Activated CD8-positive, alpha-beta T cell treated with anti-CD3 and anti-CD28 coated beads, Interleukin-2, amount 10 ng/mL, durations not matched to agents 7 days and 5 days (primary cell): ENCODE data around the gene OPRM1. TPM values are rescaled to one million over a fixed set of nuclear protein-coding genes. Genes with fewer than 3 reads are reported as not detected.
"Not testable (repeated sequence)": the region's sequence is repeated elsewhere in the genome, so short reads cannot be mapped to it uniquely, and the experiment has no call there.

Source experiments
- ATAC-seq: fragments of 150-1000 bp; cut with Tn5 transposase; one replicate; pipeline ENCODE4 v1.10.0; 2021; ENCODE audit warnings: moderate library complexity
- CTCF ChIA-PET: fragments of 350-600 bp; sonication (Branson Sonifier 250); formaldehyde crosslinking; loops from one replicate; lab custom pipeline; 2021; ENCODE audit warnings: antibody characterized with exemption; lab: Charles Lee
- POLR2A ChIA-PET: fragments of 350-600 bp; sonication (Branson Sonifier 250); formaldehyde crosslinking; loops from one replicate; lab custom pipeline; 2021; ENCODE audit warnings: antibody characterized with exemption; lab: Charles Lee
- DNase-seq: peaks from one replicate; pipeline ENCODE4 v3.0.0-alpha.2; 2020
- H3K27ac Mint-ChIP-seq: one replicate; pipeline ENCODE4 v1.8.0; 2021; ENCODE audit warnings: mild to moderate bottlenecking, mixed read lengths
- H3K27me3 Mint-ChIP-seq: one replicate; pipeline ENCODE4 v1.8.0; 2021; ENCODE audit warnings: low read depth, mixed read lengths
- H3K36me3 Mint-ChIP-seq: one replicate; pipeline ENCODE4 v1.8.0; 2021; ENCODE audit warnings: low read depth, mixed read lengths
- H3K4me1 Mint-ChIP-seq: one replicate; pipeline ENCODE4 v1.8.0; 2021; ENCODE audit warnings: low read depth, mixed read lengths
- H3K4me3 Mint-ChIP-seq: one replicate; pipeline ENCODE4 v1.8.0; 2021; ENCODE audit warnings: mild to moderate bottlenecking, mixed read lengths
- H3K9me3 Mint-ChIP-seq: one replicate; pipeline ENCODE4 v1.8.0; 2022; ENCODE audit warnings: mixed read lengths; ENCODE audit not compliant: insufficient read depth
- total RNA-seq, 2 experiments: library from RNA; stranded (reverse); gene quantifications; one replicate each; pipeline ENCODE4 v1.2.3, GENCODE V29; 2021

OPRM1 gene
- total RNA-seq, 2 experiments from 2014 or later: not detected

DNA sequence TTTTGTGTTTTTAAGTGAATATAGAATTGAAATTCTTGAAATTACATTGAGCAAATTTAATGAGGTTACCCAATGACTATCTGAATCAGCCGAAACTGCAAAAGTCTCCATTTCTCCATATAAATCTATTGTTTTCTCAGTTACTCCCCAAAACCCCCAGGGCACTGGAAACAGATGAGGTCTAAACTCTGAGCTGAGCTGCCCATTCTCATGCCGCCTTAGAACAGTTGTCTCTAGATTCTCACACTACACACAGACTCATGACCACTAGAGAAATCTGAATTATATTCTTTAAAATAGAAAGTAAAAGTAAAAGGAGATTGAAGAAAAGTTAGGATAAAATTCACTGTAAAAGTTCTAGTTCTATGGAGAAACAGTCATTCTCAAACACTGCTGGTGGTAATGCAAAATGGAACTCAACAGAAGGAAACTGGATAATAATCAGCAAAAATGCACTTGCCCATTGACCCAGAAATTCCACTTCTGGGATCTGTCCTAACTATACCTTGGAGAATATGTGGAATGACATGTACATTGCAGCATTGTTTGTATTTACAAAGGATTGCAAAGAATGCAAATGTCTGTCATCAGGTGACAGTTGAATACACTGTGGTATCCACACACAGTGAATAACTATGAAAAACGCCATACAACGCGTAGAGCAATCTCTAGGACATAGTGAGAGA, 192.0 kb downstream of the OPRM1 start:
- H3K4me3 Mint-ChIP-seq: peak overlapping the region; percentile 76
- ATAC-seq: peak; percentile 34
- CTCF ChIA-PET: interaction anchor here (1.2 to 8.5 kb wide), 6 partner anchors 8 to 74 kb away, joined by 3 to 72 read pairs (median 7); no protein-coding TSS in a partner anchor
- peaks cover 27% of the 10 kb centered on the region for H3K36me3 Mint-ChIP-seq
- no peaks in the 10 kb centered on the region for H3K9me3 Mint-ChIP-seq
- H3K4me1 Mint-ChIP-seq: peaks cover 62% of the 10 kb centered on the region
- POLR2A ChIA-PET: interaction anchor here (1.0 to 2.8 kb wide), 4 partner anchors 10 to 18 kb away, joined by 3 to 25 read pairs (median 8); no protein-coding TSS in a partner anchor
- no peaks in the 10 kb centered on the region for H3K27me3 Mint-ChIP-seq
- no peak for DNase-seq
- peak overlapping the region; percentile 78 for H3K27ac Mint-ChIP-seq

DNA sequence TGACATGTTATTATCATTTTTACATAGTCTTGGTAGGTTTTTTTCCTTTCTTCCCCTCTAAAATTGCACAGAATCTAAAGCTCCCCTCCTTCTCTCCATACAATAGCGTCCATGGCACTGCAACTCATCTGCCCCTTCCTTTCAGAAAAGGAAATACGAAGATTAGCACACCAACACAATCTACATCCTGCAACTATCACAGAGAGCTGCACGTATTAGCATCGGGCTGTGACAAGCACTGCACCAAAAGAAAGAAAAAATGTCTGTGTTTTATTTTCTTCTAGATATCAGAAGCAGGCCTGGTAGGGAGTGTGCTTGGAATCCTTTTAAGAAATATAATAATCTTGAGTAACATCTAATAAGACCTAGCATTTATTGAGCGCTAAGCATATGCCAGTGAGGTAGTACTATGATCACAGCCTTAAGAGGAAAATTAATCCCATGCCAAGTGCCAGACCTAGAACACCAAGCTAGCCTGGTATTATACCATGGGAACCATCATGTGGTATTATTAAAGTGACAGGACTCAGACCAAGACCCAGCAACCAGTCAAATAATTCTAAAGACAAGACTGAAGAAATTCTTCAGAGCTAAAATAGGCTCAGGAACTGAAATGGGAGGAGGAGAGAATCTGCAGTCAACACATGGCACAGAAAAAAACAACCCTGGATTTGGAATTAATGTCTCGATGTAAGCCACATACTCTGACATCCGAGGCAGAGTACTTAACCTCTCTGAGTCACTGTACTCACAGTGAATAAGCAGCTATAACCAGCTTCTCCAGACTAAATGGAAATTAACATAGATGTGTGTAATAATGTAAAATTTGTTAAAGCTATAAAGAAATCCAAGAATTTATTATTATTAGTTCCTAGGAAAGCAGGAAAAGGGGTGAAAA, 193.2 kb downstream of the OPRM1 start:
- CTCF ChIA-PET: interaction anchor here (1.1 to 8.5 kb wide), 11 partner anchors 8 to 77 kb away, joined by 3 to 72 read pairs (median 4); no protein-coding TSS in a partner anchor
- peak overlapping the region; percentile 78 for H3K27ac Mint-ChIP-seq
- DNase-seq (no peak), ATAC-seq (peak; percentile 50)
- peaks cover 58% of the 10 kb centered on the region for H3K4me1 Mint-ChIP-seq
- H3K27me3 Mint-ChIP-seq: no peaks in the 10 kb centered on the region
- POLR2A ChIA-PET: interaction anchor here (0.6 to 2.8 kb wide), 9 partner anchors 9 to 34 kb away, joined by 3 to 25 read pairs (median 5); no protein-coding TSS in a partner anchor
- H3K9me3 Mint-ChIP-seq: no peaks in the 10 kb centered on the region
- peak overlapping the region; percentile 76 for H3K4me3 Mint-ChIP-seq
- peaks cover 21% of the 10 kb centered on the region for H3K36me3 Mint-ChIP-seq

DNA sequence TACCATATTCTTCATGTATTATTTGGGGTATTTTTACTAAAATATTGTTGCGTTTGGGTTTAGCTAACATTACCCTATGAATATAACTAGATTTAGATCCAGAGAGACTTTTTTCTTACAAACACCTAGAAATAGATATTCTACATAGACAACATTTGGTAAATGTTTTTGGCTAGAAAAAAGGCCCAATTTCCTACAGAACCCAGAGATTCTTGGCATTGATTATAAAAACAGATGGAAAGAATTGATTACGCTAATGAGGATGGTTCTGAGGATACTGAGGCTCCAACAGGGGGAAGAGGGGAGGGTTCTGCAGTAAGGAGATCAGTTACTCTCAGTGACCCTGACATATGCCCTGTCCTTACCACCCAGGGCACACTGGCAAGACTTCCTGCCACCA, 194.3 kb downstream of the OPRM1 start:
- Mint-ChIP-seq H3K9me3 (no peaks in the 10 kb centered on the region), H3K36me3 (peaks cover 19% of the 10 kb centered on the region), H3K4me1 (peaks cover 56% of the 10 kb centered on the region), H3K27ac (peak overlapping the region; percentile 47), H3K4me3 (no peak overlapping the region), H3K27me3 (no peaks in the 10 kb centered on the region)
- ChIA-PET POLR2A (interaction anchor here (1.5 to 2.8 kb wide), 2 partner anchors 8 to 14 kb away, joined by 7 to 25 read pairs; no protein-coding TSS in a partner anchor), CTCF (interaction anchor here (0.7 to 8.5 kb wide), 7 partner anchors 9 to 80 kb away, joined by 3 to 72 read pairs (median 10); no protein-coding TSS in a partner anchor)
- DNase-seq (no peak), ATAC-seq (no peak)

DNA sequence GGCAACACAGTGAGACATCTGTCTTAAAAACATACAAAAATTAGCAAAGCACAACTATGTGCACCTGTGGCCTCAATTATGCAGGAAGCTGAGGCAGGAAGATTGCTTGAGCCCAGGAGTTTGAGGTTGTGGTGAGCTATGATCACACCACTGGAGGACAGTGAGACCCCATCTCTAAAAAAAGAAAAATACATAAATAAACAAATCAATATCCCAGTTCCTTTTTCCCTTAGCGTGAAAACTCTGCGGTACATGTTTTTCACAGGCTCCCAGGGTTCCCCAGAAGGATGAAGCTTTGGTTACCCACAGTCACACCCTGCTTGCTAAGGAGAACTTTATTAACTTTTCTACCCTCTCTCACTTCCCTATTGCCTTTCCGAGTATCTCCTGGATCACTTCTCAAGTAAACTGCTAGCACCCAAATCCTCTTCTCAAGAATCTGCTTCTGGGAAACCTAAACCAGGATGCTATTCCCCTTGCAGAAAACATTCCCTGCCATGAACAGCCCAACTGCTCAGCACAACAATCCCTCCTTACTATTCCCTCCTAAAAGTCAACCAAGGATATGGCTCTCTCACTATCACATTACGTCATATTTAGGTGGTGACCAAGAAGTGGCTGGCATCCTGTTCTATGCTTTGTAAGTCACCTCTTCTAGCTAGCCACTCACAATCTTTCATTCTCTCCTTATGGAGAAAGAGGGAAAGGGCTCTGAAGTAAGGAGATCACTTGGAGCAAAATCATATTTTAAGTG, 195.2 kb downstream of the OPRM1 start:
- DNase-seq (no peak), ATAC-seq (no peak)
- H3K4me1 Mint-ChIP-seq: peaks cover 53% of the 10 kb centered on the region
- ChIA-PET CTCF (interaction anchor here (2.7 to 8.5 kb wide), 4 partner anchors 9 to 77 kb away, joined by 10 to 72 read pairs (median 33); no protein-coding TSS in a partner anchor), POLR2A (interaction anchor here (1.1 to 2.8 kb wide), 3 partner anchors 7 to 33 kb away, joined by 3 to 25 read pairs (median 7); no protein-coding TSS in a partner anchor)
- H3K27ac Mint-ChIP-seq: peak overlapping the region; percentile 78
- H3K9me3 Mint-ChIP-seq: no peaks in the 10 kb centered on the region
- H3K36me3 Mint-ChIP-seq: peaks cover 15% of the 10 kb centered on the region
- H3K27me3 Mint-ChIP-seq: no peaks in the 10 kb centered on the region
- peak overlapping the region; percentile 14 for H3K4me3 Mint-ChIP-seq

DNA sequence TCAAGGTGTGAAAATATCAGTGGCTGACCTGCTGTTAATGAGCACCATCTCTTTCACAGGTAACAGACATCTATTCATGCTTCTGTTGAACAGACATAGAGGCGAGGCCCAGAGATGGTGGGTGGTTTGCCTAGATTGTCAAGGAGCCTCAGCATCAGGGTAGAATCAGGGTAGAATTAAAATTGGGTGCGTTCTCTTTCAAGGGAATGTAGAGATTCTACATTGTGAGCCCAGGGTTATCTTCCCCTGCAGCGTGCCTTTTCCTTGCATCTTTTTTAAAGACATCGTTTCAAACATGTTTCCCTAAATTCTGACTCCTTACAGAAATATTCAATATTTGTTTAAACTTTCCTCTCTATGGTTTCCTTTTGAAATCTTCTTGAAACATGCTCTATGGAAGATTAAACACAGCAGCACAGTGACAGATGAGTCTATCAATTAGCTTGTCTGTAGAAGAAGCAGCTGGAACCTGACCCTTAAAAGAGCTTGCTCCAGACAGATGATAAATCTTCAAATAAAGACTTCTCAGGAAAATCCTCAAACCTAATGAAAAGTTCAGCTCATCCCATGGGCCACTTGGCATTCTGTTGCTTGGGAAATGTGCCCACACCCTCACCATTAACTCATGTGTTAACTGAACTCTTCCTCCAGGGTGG, 197.7 kb downstream of the OPRM1 start:
- no peak for ATAC-seq
- ChIA-PET POLR2A (no interaction called here), CTCF (interaction anchor here (0.5 to 8.5 kb wide), 4 partner anchors 8 to 84 kb away, joined by 3 to 72 read pairs (median 4); no protein-coding TSS in a partner anchor)
- Mint-ChIP-seq H3K4me1 (peaks cover 51% of the 10 kb centered on the region), H3K27ac (no peak overlapping the region), H3K27me3 (no peaks in the 10 kb centered on the region), H3K36me3 (peaks cover 22% of the 10 kb centered on the region), H3K4me3 (no peak overlapping the region), H3K9me3 (no peaks in the 10 kb centered on the region)
- DNase-seq: no peak

DNA sequence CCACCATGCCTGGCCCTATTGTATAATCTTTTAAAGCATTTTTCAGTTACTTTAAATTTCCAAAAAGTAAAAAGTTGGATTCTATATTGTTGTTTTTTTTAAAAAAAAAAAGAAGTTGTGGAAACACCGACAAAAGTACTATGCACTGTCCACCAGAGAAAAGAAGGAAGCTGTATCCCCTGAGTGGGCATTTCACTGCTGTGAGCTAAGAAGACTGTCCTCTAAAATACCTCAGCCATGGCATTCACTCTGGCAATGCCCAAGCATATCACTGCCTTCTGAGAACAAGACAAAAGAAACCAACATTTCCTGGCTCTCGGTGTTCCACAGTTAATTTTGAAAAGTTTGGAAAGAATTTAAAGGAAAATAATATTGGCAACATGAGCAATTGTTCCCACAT, 199.8 kb downstream of the OPRM1 start:
- ChIA-PET POLR2A (interaction anchor here (0.8 to 0.9 kb wide), 2 partner anchors 9 to 11 kb away, joined by 3 to 4 read pairs; no protein-coding TSS in a partner anchor), CTCF (interaction anchor here (0.7 to 1.6 kb wide), 4 partner anchors 9 to 72 kb away, joined by 3 to 5 read pairs (median 4); no protein-coding TSS in a partner anchor)
- DNase-seq: no peak
- no peak for ATAC-seq
- Mint-ChIP-seq H3K27ac (no peak overlapping the region), H3K4me3 (no peak overlapping the region), H3K4me1 (peaks cover 51% of the 10 kb centered on the region), H3K27me3 (no peaks in the 10 kb centered on the region), H3K9me3 (no peaks in the 10 kb centered on the region), H3K36me3 (peaks cover 40% of the 10 kb centered on the region)

DNA sequence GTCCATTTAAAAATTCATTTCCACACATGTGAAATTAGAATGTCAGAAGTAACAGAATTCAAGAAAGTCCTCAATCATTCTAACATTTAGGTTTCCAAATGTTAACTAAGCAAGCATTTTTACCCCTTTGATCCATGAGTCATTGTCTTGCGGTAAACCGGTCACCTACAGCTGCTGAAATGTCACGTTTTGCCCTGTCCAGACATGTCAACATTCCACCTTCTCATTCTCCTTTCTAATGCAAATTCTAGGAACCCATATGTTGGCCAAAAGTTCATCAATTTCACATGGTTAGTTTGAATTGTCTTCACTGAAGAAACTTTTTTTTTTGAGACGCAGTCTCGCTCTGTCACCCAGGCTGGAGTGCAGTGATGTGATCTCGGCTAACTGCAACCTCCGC, 200.4 kb downstream of the OPRM1 start:
- ATAC-seq (peak; percentile 46), DNase-seq (no peak)
- POLR2A ChIA-PET: interaction anchor here (0.8 to 0.9 kb wide), 2 partner anchors 8 to 10 kb away, joined by 3 to 4 read pairs; no protein-coding TSS in a partner anchor
- CTCF ChIA-PET: interaction anchor here (0.7 to 1.6 kb wide), 4 partner anchors 9 to 72 kb away, joined by 3 to 5 read pairs (median 4); no protein-coding TSS in a partner anchor
- Mint-ChIP-seq H3K4me3 (peak overlapping the region; percentile 39), H3K36me3 (peaks cover 41% of the 10 kb centered on the region), H3K4me1 (peaks cover 51% of the 10 kb centered on the region), H3K27me3 (no peaks in the 10 kb centered on the region), H3K9me3 (no peaks in the 10 kb centered on the region), H3K27ac (no peak overlapping the region)

DNA sequence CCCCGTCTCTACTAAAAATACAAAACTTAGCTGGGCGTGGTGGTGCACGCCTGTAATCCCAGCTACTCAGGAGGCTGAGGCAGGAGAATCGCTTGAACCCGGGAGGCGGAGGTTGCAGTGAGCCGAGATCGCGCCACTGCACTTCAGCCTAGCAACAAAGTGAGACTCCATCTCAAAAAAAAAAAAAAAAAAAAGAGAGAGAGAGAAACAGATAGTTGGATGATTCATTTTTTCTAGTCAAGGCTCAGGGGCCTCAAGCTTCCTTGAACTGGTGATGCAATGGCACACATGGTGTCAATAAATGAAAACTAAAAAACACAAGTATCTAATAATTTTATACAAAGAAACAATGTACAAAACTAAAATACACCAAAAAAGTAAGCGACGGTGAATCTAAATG, 202.0 kb downstream of the OPRM1 start:
- H3K36me3 Mint-ChIP-seq: peaks cover 45% of the 10 kb centered on the region
- POLR2A ChIA-PET: interaction anchor here (1.0 to 1.6 kb wide), 3 partner anchors 8 to 10 kb away, joined by 5 to 11 read pairs (median 7); no protein-coding TSS in a partner anchor
- not testable (repeated sequence) for ATAC-seq, H3K9me3 Mint-ChIP-seq, DNase-seq, H3K27me3 Mint-ChIP-seq, H3K27ac Mint-ChIP-seq, H3K4me3 Mint-ChIP-seq
- peaks cover 63% of the 10 kb centered on the region for H3K4me1 Mint-ChIP-seq
- CTCF ChIA-PET: interaction anchor here (1.0 to 5.8 kb wide), 6 partner anchors 8 to 129 kb away, joined by 3 to 28 read pairs (median 8); no protein-coding TSS in a partner anchor

DNA sequence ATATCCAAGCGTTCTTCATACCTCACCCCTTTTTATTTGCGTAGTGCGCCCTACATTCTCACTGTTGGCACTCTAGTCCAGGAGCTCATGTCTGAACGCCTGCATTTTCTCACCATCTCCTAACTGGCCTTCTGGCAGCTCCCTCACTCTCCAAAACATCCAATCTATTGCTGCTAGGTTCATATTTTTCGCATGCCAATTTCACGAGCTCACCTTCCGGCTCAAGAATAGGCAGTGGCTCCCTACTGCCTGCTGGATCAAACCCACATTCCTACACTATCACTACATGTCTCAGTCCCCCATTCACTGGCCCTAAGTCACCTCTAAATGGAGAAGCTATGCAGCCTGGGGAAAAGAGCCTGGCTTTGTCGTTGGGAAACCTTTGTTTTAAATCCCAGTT, 202.5 kb downstream of the OPRM1 start:
- Mint-ChIP-seq H3K4me1 (peaks cover 65% of the 10 kb centered on the region), H3K36me3 (peaks cover 50% of the 10 kb centered on the region), H3K4me3 (no peak overlapping the region), H3K9me3 (no peaks in the 10 kb centered on the region), H3K27me3 (no peaks in the 10 kb centered on the region), H3K27ac (peak overlapping the region; percentile 55)
- ATAC-seq (no peak), DNase-seq (no peak)
- POLR2A ChIA-PET: interaction anchor here (0.6 to 1.6 kb wide), 4 partner anchors 8 to 26 kb away, joined by 3 to 11 read pairs (median 6); no protein-coding TSS in a partner anchor
- CTCF ChIA-PET: interaction anchor here (1.0 to 5.8 kb wide), 6 partner anchors 8 to 129 kb away, joined by 3 to 28 read pairs (median 8); no protein-coding TSS in a partner anchor
